Spleen (tissue), 11 donors: ENCODE measurements around the gene ZDHHC14. TPM values are rescaled to one million over a fixed set of nuclear protein-coding genes. Genes with fewer than 3 reads are reported as not detected.
A peak's percentile ranks its signal among the peaks of the same experiment; 100 is the strongest.
"Not testable (repeated sequence)": the region's sequence is repeated elsewhere in the genome, so short reads cannot be mapped to it uniquely, and the experiment has no call there.

ENCODE experiments used
- DNase-seq: peaks from one replicate; pipeline ENCODE4 v3.0.0-alpha.2; 2020
- H3K27ac ChIP-seq, 8 donors: fragments of 200-600 bp; sonication (generic) in 7 of 8; 1 replicate in 4 of 8; 2 replicates in 4 of 8; pipeline versions ENCODE4 v1.5.0 to v1.8.0; 2016 to 2021; ENCODE audit warnings: inconsistent platforms in 4 of 8, mild to moderate bottlenecking in 4 of 8, moderate library complexity in 1 of 8
- H3K27me3 ChIP-seq, 7 donors: fragments of 200-600 bp; sonication (generic) in 6 of 7; replicated peaks in 1 of 7; 1 replicate in 4 of 7; 2 replicates in 3 of 7; pipeline versions ENCODE4 v1.5.0 to v1.8.0; 2016 to 2021; ENCODE audit warnings: inconsistent platforms in 3 of 7, mild to moderate bottlenecking in 1 of 7
- H3K36me3 ChIP-seq, 6 donors: fragments of 200-600 bp; sonication (generic) in 5 of 6; 1 replicate in 4 of 6; 2 replicates in 2 of 6; pipeline versions ENCODE4 v1.5.0 to v1.8.0; 2016 to 2021; ENCODE audit warnings: inconsistent platforms in 2 of 6
- H3K4me1 ChIP-seq, 6 donors: fragments of 200-600 bp; sonication (generic) in 5 of 6; 1 replicate in 3 of 6; 2 replicates in 3 of 6; pipeline versions ENCODE4 v1.5.0 to v1.8.0; 2016 to 2021; ENCODE audit warnings: inconsistent platforms in 3 of 6
- H3K4me3 ChIP-seq, 8 donors: fragments of 200-600 bp; sonication (generic) in 7 of 8; 1 replicate in 4 of 8; 2 replicates in 4 of 8; pipeline versions ENCODE4 v1.5.0 to v1.8.0; 2016 to 2021; ENCODE audit warnings: inconsistent platforms in 4 of 8, mild to moderate bottlenecking in 4 of 8, moderate library complexity in 2 of 8
- H3K9me3 ChIP-seq, 8 donors: fragments of 200-600 bp; sonication (generic) in 7 of 8; 1 replicate in 4 of 8; 2 replicates in 4 of 8; pipeline versions ENCODE4 v1.5.0 to v1.8.0; 2016 to 2021; ENCODE audit warnings: inconsistent platforms in 4 of 8
- CTCF ChIP-seq, 11 experiments: fragments of 200-600 bp in 7 of 11; fragments of 450-650 bp in 4 of 11; sonication (generic) in 4 of 11; IDR thresholded peaks in 8 of 11; conservative IDR thresholded peaks in 3 of 11; 1 replicate in 7 of 11; 2 replicates in 4 of 11; pipeline versions ENCODE4 v1.4.0 to v1.8.0; 2016 to 2021; ENCODE audit warnings: antibody characterized with exemption in 11 of 11, inconsistent platforms in 4 of 11, mild to moderate bottlenecking in 1 of 11
- POLR2A ChIP-seq, 3 donors: fragments of 450-650 bp; IDR thresholded peaks; one replicate each; pipeline ENCODE4 v1.5.1; 2017; ENCODE audit warnings: antibody characterized with exemption in 3 of 3, mild to moderate bottlenecking in 1 of 3
- POLR2AphosphoS5 ChIP-seq, 3 donors: sonication (generic); formaldehyde crosslinking; IDR thresholded peaks; one replicate each; pipeline ENCODE4 v1.5.1; 2017; ENCODE audit warnings: antibody characterized with exemption in 3 of 3
- WGBS, 5 donors: extraction: QIAGEN DNeasy Blood & Tissue Kit in 3 of 5; methylation state at CpG; one replicate each; pipeline versions ENCODE4 v1.1.5 to v1.1.7; 2013 to 2018; 5-methylcytosine and 5-hydroxymethylcytosine counted together
- intact Hi-C: fragments of 100-400 bp; cut with DNase I; formaldehyde crosslinking; loops from one replicate; pipeline ENCODE4 v1.15.0; 2023; ENCODE audit warnings: low total_unique reads
- polyA plus RNA-seq, 3 donors: library from polyadenylated mRNA; stranded (reverse); fragments of 200-250 nt; gene quantifications; one replicate each; pipeline ENCODE4 v1.2.1, GENCODE V29; 2013
- total RNA-seq, 7 donors: library from RNA; depleted of rRNA in 3 of 7; stranded (reverse); fragments of >200 nt in 3 of 7; fragmentation: NEBNext Ultra II Directional in 4 of 7; extraction: Animal tissue kit (Norgen Biotek cat#: 25700) in 4 of 7; gene quantifications; one replicate each; pipeline versions ENCODE4 v1.1.0 to v1.2.1, GENCODE V29; 2016 to 2021
- donor health status: healthy with polysubstance abuse.
- donor health status: DM: no; HTN: no; CAD: no; lungs with moderate emphysema.
- donor health status: DM: no; HTN: no; CAD: no.
- donor health status: Bipolar disorder and iron deficiency.
- donor health status: healthy.
- donor health status: DM: no; HTN: no; CAD: no.
- donor health status: DM: yes; HTN: yes; CAD: no.

Gene ZDHHC14
- total and polyA plus RNA-seq, 10 donors = 7.8 to 18.2 (median 11.7) TPM

GRCh38 chr6:157464653-157465535 is 83.9 kb downstream of the ZDHHC14 start:
- no peaks in the 10 kb centered on the region for H3K36me3 ChIP-seq
- TF ChIP-seq CTCF (IDR thresholded peaks at IDR 0.05 in 8 of 11, conservative IDR thresholded peaks at IDR 0.05 in 3 of 11) (no peak), POLR2AphosphoS5 (IDR thresholded peaks at IDR 0.05) (no peak), POLR2A (IDR thresholded peaks at IDR 0.05) (no peak)
- H3K4me1 ChIP-seq = peaks cover 10 to 54% (median 18%) of the 10 kb centered on the region in 6 donors
- H3K9me3 ChIP-seq = no peaks in the 10 kb centered on the region
- peak overlapping the region in 5 of 8 donors; percentile 13 to 53 (median 30) for H3K27ac ChIP-seq
- intact Hi-C loops = no loop called here
- H3K27me3 ChIP-seq = no peaks in the 10 kb centered on the region
- no peak for DNase-seq
- no peak overlapping the region for H3K4me3 ChIP-seq
- WGBS, 5 donors = 78 to 86% (median 80%) methylated on average over 11 of the region's 11 CpGs

- 94 to 99% (median 96%) methylated on average over 4 of the region's 4 CpGs for WGBS, 5 donors
These were observed 85.3 kb downstream of the ZDHHC14 start for GRCh38 chr6:157466342-157466648.

GRCh38 chr6:157467339-157467738 is 86.3 kb downstream of the ZDHHC14 start:
- H3K9me3 ChIP-seq, DNase-seq, H3K4me3 ChIP-seq, H3K36me3 ChIP-seq, H3K27ac ChIP-seq, H3K27me3 ChIP-seq, intact Hi-C loops: not testable (repeated sequence)
- WGBS, 5 donors = 87 to 97% (median 96%) methylated on average over 6 of the region's 6 CpGs
- peaks cover 0 to 30% (median 0%) of the 10 kb centered on the region in 6 donors for H3K4me1 ChIP-seq

More at GRCh38 chr6:157466342-157466648, 85.3 kb downstream of the ZDHHC14 start:
- Histone ChIP-seq H3K4me1 (peaks cover under 1 to 40% (median 7%) of the 10 kb centered on the region in 6 donors), H3K9me3 (no peaks in the 10 kb centered on the region), H3K36me3 (no peaks in the 10 kb centered on the region), H3K27ac (no peak overlapping the region), H3K27me3 (no peaks in the 10 kb centered on the region), H3K4me3 (no peak overlapping the region)
- TF ChIP-seq POLR2AphosphoS5 (IDR thresholded peaks at IDR 0.05) = no peak
- no peak for TF ChIP-seq POLR2A (IDR thresholded peaks at IDR 0.05)
- TF ChIP-seq CTCF (IDR thresholded peaks at IDR 0.05 in 8 of 11, conservative IDR thresholded peaks at IDR 0.05 in 3 of 11) = no peak
- intact Hi-C loops = no loop called here
- DNase-seq = no peak

- no peaks in the 10 kb centered on the region for H3K27me3 ChIP-seq
- H3K36me3 ChIP-seq = no peaks in the 10 kb centered on the region
- intact Hi-C loops = no loop called here
- H3K4me3 ChIP-seq = no peak overlapping the region
- peaks cover 0 to 23% (median 0%) of the 10 kb centered on the region in 6 donors for H3K4me1 ChIP-seq
- WGBS, 5 donors = 86 to 99% (median 95%) methylated on average over 3 of the region's 3 CpGs
- H3K9me3 ChIP-seq = no peaks in the 10 kb centered on the region
- no peak for TF ChIP-seq POLR2AphosphoS5 (IDR thresholded peaks at IDR 0.05)
- no peak for TF ChIP-seq POLR2A (IDR thresholded peaks at IDR 0.05)
- TF ChIP-seq CTCF (IDR thresholded peaks at IDR 0.05 in 8 of 11, conservative IDR thresholded peaks at IDR 0.05 in 3 of 11) = no peak
- no peak for DNase-seq
- H3K27ac ChIP-seq = no peak overlapping the region
These were observed 87.1 kb downstream of the ZDHHC14 start for GRCh38 chr6:157468054-157468453.
